Measurements from ENCODE around the gene UBTD1. TPM values are rescaled to one million over a fixed set of nuclear protein-coding genes. Genes with fewer than 3 reads are reported as not detected.

UBTD1 gene
- total RNA-seq, 2 donors from 2014 or later = 10.0 to 93.8 TPM

DNA sequence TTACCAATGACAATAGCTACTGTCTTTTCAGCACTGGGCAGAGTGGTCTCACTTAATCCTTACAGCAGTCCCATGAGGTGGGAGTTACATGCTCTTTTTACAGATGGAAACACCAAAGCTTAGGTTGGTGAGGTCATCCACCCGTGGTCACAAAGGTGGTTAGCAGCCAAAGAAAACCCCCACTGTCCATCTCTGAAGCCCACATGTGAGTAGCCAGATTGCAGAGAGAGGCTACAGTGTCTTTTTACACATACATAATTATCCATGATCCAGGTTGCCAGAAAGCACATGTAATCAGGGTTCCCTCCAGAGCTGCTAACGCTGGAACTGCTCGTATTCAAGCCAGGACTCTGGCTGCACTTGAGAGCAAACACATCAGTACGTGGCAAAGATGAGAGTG, 49.2 kb downstream of the UBTD1 start:
- DNase-seq (ENCODE audit: low spot score) = no peak
- Histone ChIP-seq H3K4me1 (replicated peaks) (peaks cover 1% of the 10 kb centered on the region), H3K4me3 (no peak overlapping the region), H3K9me3 (no peaks in the 10 kb centered on the region), H3K36me3 (no peaks in the 10 kb centered on the region), H3K27ac (no peak overlapping the region), H3K27me3 (replicated peaks; ENCODE audit: insufficient read depth) (no peaks in the 10 kb centered on the region)
- TF ChIP-seq, protein P1, sequence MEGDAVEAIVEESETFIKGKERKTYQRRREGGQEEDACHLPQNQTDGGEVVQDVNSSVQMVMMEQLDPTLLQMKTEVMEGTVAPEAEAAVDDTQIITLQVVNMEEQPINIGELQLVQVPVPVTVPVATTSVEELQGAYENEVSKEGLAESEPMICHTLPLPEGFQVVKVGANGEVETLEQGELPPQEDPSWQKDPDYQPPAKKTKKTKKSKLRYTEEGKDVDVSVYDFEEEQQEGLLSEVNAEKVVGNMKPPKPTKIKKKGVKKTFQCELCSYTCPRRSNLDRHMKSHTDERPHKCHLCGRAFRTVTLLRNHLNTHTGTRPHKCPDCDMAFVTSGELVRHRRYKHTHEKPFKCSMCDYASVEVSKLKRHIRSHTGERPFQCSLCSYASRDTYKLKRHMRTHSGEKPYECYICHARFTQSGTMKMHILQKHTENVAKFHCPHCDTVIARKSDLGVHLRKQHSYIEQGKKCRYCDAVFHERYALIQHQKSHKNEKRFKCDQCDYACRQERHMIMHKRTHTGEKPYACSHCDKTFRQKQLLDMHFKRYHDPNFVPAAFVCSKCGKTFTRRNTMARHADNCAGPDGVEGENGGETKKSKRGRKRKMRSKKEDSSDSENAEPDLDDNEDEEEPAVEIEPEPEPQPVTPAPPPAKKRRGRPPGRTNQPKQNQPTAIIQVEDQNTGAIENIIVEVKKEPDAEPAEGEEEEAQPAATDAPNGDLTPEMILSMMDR (IDR thresholded peaks at IDR 0.05) = no peak
- TF ChIP-seq POLR2A (IDR thresholded peaks at IDR 0.05) = no peak
- no peak for TF ChIP-seq POLR2AphosphoS5 (IDR thresholded peaks at IDR 0.05)
- WGBS = 33% methylated on average over 4 of the region's 4 CpGs
- intact Hi-C loops (cut with DNase I) = no loop called here

DNA sequence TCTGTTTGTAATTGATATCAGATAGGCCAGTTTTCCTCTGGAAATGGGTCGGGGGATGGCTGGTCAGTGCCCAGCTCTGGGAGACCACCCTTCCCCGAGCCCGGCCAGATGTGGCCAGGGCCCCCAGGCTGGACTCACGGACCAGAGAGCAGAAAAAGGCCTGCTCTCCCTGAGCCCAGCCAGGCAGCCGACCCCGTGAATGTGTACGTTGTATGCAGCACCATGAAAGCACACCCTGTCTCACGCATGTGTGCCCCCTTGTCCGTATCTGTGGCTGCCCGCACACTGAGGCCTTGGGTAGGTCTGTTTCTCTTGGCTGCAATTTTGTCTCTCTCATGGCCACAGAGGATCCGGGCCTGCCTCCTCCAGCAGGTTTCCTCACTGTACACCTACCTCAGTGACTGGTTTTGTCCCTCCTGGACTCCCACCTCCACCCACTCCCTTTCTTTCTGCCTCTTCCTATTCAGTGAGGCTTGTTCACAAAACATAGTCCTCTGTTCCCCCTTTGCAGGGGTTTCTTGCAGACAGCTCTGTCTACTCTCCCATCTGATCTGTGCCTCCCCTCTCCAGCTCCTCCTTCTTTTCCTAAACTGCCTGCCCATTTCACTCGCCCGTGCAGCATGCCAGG, 50.2 kb downstream of the UBTD1 start:
- no peaks in the 10 kb centered on the region for H3K4me1 ChIP-seq (replicated peaks)
- WGBS = 80% methylated on average over 13 of the region's 13 CpGs
- H3K27ac ChIP-seq = peak overlapping the region in 1 of 2 donors; percentile 76
- H3K27me3 ChIP-seq (replicated peaks; ENCODE audit: insufficient read depth) = no peaks in the 10 kb centered on the region
- no peak overlapping the region for H3K4me3 ChIP-seq
- no peak for TF ChIP-seq POLR2AphosphoS5 (IDR thresholded peaks at IDR 0.05)
- TF ChIP-seq, protein P1 (IDR thresholded peaks at IDR 0.05) = no peak
- TF ChIP-seq POLR2A (IDR thresholded peaks at IDR 0.05) = no peak
- intact Hi-C loops (cut with DNase I) = no loop called here
- no peaks in the 10 kb centered on the region for H3K9me3 ChIP-seq
- H3K36me3 ChIP-seq = no peaks in the 10 kb centered on the region
- no peak for DNase-seq (ENCODE audit: low spot score)

DNA sequence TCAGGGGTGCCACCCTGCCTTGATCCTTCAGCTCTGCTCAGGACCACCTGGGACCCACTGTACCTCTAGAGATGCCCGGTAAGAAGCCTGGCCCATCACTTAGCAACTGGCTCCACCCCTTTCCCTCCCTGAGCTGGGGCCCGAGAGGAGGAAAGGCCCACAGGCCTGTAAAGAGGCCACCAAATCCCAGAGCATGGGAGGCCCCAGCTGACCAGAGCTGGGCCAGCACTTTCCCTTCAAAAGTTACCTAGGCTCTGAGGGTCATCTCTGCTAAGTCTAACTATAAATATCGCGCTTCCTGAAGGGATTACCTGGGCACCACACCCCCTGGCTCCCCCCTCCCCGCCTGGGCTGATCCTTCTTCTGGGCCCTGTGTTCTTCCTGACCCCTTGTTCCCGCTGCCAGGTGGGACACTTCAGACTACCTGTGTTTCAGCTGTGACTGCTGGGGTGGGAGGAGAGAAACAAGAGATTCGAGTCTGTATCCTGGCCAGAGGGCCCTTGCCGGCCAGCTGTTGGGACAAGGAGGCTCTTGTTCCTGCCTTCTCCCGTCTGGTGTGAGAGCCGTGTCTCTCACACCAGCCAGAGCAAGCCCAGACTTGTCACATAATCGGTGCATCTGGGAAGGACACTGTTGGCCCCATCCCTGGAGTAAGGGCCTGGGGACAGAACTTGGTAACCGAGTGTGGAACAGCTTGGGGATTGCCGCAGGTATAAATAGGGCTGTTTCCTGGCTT, 51.0 kb downstream of the UBTD1 start:
- TF ChIP-seq, protein P1 (IDR thresholded peaks at IDR 0.05) = no peak
- TF ChIP-seq POLR2A (IDR thresholded peaks at IDR 0.05) (no peak), POLR2AphosphoS5 (IDR thresholded peaks at IDR 0.05) (peak; percentile 22)
- H3K9me3 ChIP-seq = no peaks in the 10 kb centered on the region
- no peak overlapping the region for H3K4me3 ChIP-seq
- peak; percentile 57 for DNase-seq (ENCODE audit: low spot score)
- H3K27me3 ChIP-seq (replicated peaks; ENCODE audit: insufficient read depth) = no peaks in the 10 kb centered on the region
- intact Hi-C loops (cut with DNase I) = no loop called here
- H3K36me3 ChIP-seq = no peaks in the 10 kb centered on the region
- no peaks in the 10 kb centered on the region for H3K4me1 ChIP-seq (replicated peaks)
- WGBS = 24% methylated on average over 13 of the region's 13 CpGs
- peak overlapping the region; percentile 24 to 76 for H3K27ac ChIP-seq

DNA sequence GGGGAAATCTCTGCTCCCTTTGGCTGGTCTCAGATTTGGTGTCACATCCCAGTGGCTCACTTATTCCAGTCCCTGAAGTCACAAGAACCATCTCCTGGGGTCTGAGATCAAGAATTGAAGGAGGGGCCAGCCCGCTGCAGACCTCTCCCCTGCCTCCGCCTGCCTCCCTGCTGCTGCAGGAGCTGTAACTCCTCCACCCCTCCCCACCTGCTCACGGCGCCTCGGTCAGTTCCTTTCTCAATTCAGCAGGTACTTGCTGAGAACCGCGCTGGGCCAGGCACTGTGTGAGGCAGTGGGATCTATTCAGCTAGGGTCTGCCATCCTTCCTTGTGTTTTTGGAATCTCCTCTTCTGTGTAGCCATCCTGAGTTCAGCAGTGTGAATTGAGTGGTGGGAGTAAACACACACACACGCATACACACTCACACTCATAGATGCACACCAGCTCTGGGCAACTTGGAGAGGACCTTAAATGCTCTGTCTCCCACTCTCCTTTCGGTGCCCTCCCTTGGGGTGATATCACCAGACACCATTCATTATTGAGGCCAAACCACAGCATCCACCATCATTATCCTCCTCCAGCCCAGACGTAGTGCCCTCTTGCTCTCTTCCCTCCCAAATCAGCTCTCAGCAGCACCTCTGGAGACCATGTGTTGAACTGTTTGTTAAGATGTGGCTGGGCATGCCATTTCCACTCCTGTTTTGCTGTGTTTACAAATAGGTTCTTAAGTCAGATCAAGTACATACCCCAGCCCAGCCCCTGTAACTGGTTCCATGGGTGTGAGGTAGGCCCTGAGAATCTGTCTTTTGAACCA, 51.8 kb downstream of the UBTD1 start:
- Histone ChIP-seq H3K36me3 (no peaks in the 10 kb centered on the region), H3K9me3 (no peaks in the 10 kb centered on the region), H3K4me3 (no peak overlapping the region), H3K27me3 (replicated peaks; ENCODE audit: insufficient read depth) (no peaks in the 10 kb centered on the region), H3K27ac (peak overlapping the region; percentile 24 to 76), H3K4me1 (replicated peaks) (no peaks in the 10 kb centered on the region)
- no peak for TF ChIP-seq POLR2AphosphoS5 (IDR thresholded peaks at IDR 0.05)
- TF ChIP-seq POLR2A (IDR thresholded peaks at IDR 0.05) = no peak
- TF ChIP-seq, protein P1 (IDR thresholded peaks at IDR 0.05) = no peak
- 80% methylated on average over 10 of the region's 10 CpGs for WGBS
- DNase-seq (ENCODE audit: low spot score) = no peak
- intact Hi-C loops (cut with DNase I) = no loop called here
